ENCODE results near the gene LRAT. TPM values are rescaled to one million over a fixed set of nuclear protein-coding genes. Genes with fewer than 3 reads are reported as not detected.
"Not testable (repeated sequence)": the region's sequence is repeated elsewhere in the genome, so short reads cannot be mapped to it uniquely, and the experiment has no call there.

Gene LRAT
- polyA plus RNA-seq, 1 donor from 2014 or later = 0.19 TPM

- H3K9ac ChIP-seq (ENCODE audit: low read length) = no peak overlapping the region
Measured at GRCh38 chr4:154720618-154721267, 23.1 kb upstream of the LRAT start.

GRCh38 chr4:154722262-154722661, 21.5 kb upstream of the LRAT start:
- H2AFZ ChIP-seq (ENCODE audit: low read depth, low read length) = no peak overlapping the region
- H3K36me3 ChIP-seq (ENCODE audit: insufficient read depth, low read length) = no peaks in the 10 kb centered on the region
- H3K9ac ChIP-seq (ENCODE audit: low read length) = no peak overlapping the region
- no peaks in the 10 kb centered on the region for H3K9me3 ChIP-seq (ENCODE audit: low read length)
- H3K27me3 ChIP-seq (ENCODE audit: insufficient read depth, low read depth, low read length) = no peaks in the 10 kb centered on the region
- no peaks in the 10 kb centered on the region for H3K79me2 ChIP-seq (replicated peaks; ENCODE audit: insufficient read depth, low read length)
- no peak overlapping the region for H3K4me3 ChIP-seq (ENCODE audit: low read length)
- no peaks in the 10 kb centered on the region for H3K9me2 ChIP-seq (ENCODE audit: insufficient read depth, low read length)
- H3K27ac ChIP-seq (ENCODE audit: low read length) = no peak overlapping the region
- no peak overlapping the region for H3K4me2 ChIP-seq (ENCODE audit: low read length)
- TF ChIP-seq EP300 (conservative IDR thresholded peaks at IDR 0.05; ENCODE audit: poor library complexity, severe bottlenecking) (no peak), MXI1 (conservative IDR thresholded peaks at IDR 0.05; ENCODE audit: poor library complexity, severe bottlenecking) (no peak), EZH2 (IDR thresholded peaks at IDR 0.05; ENCODE audit: borderline replicate concordance, insufficient read depth, low read length, poor library complexity, severe bottlenecking) (no peak)
- H4K20me1 ChIP-seq (ENCODE audit: insufficient read depth) = no peaks in the 10 kb centered on the region
- no peaks in the 10 kb centered on the region for H3F3A ChIP-seq (ENCODE audit: insufficient read depth, low read length, poor library complexity, severe bottlenecking)

More at GRCh38 chr4:154720618-154721267, 23.1 kb upstream of the LRAT start:
- Histone ChIP-seq H3K4me2 (ENCODE audit: low read length) (no peak overlapping the region), H3K79me2 (replicated peaks; ENCODE audit: insufficient read depth, low read length) (no peaks in the 10 kb centered on the region), H3K27me3 (ENCODE audit: insufficient read depth, low read depth, low read length) (no peaks in the 10 kb centered on the region), H3K4me3 (ENCODE audit: low read length) (no peak overlapping the region), H3K9me2 (ENCODE audit: insufficient read depth, low read length) (no peaks in the 10 kb centered on the region), H3K27ac (ENCODE audit: low read length) (no peak overlapping the region), H3F3A (ENCODE audit: insufficient read depth, low read length, poor library complexity, severe bottlenecking) (no peaks in the 10 kb centered on the region), H4K20me1 (ENCODE audit: insufficient read depth) (no peaks in the 10 kb centered on the region), H3K9me3 (ENCODE audit: low read length) (no peaks in the 10 kb centered on the region), H2AFZ (ENCODE audit: low read depth, low read length) (no peak overlapping the region), H3K36me3 (ENCODE audit: insufficient read depth, low read length) (no peaks in the 10 kb centered on the region)
- no peak for TF ChIP-seq EZH2 (IDR thresholded peaks at IDR 0.05; ENCODE audit: borderline replicate concordance, insufficient read depth, low read length, poor library complexity, severe bottlenecking)
- TF ChIP-seq RAD21 (conservative IDR thresholded peaks at IDR 0.05) = no peak
- no peak for TF ChIP-seq SMC3 (conservative IDR thresholded peaks at IDR 0.05; ENCODE audit: poor library complexity)
- TF ChIP-seq REST (IDR thresholded peaks at IDR 0.05; ENCODE audit: borderline replicate concordance) = no peak
- no peak for TF ChIP-seq TAF1 (IDR thresholded peaks at IDR 0.05; ENCODE audit: low read depth)
- TF ChIP-seq CTCF (IDR thresholded peaks at IDR 0.05; ENCODE audit: poor library complexity, severe bottlenecking) = no peak
- no peak for TF ChIP-seq EP300 (conservative IDR thresholded peaks at IDR 0.05; ENCODE audit: poor library complexity, severe bottlenecking)
- no peak for TF ChIP-seq POLR2AphosphoS5 (IDR thresholded peaks at IDR 0.05)
- no peak for TF ChIP-seq MXI1 (conservative IDR thresholded peaks at IDR 0.05; ENCODE audit: poor library complexity, severe bottlenecking)

- H3K9me2 ChIP-seq (ENCODE audit: insufficient read depth, low read length); H4K20me1 ChIP-seq (ENCODE audit: insufficient read depth); H3F3A ChIP-seq (ENCODE audit: insufficient read depth, low read length, poor library complexity, severe bottlenecking); H3K4me2 ChIP-seq (ENCODE audit: low read length); H3K9me3 ChIP-seq (ENCODE audit: low read length); H3K9ac ChIP-seq (ENCODE audit: low read length); H3K27ac ChIP-seq (ENCODE audit: low read length); H3K79me2 ChIP-seq (replicated peaks; ENCODE audit: insufficient read depth, low read length); H3K4me3 ChIP-seq (ENCODE audit: low read length); H3K36me3 ChIP-seq (ENCODE audit: insufficient read depth, low read length); H3K27me3 ChIP-seq (ENCODE audit: insufficient read depth, low read depth, low read length); H2AFZ ChIP-seq (ENCODE audit: low read depth, low read length): not testable (repeated sequence)
Measured at GRCh38 chr4:154723601-154724000, 20.2 kb upstream of the LRAT start.

All from neural cell (in vitro differentiated cells).